GM13976 (cell line): ENCODE results near the gene IRGQ.
"Not testable (repeated sequence)": the region's sequence is repeated elsewhere in the genome, so short reads cannot be mapped to it uniquely, and the experiment has no call there.

Experiments used
- DNase-seq: peaks from one replicate; pipeline ENCODE4 v3.0.0; 2012; ENCODE audit warnings: low spot score
- in situ Hi-C: fragments of 300-500 bp; cut with MboI; formaldehyde crosslinking; loops from one replicate; pipeline ENCODE4 v1.12.0; 2022; ENCODE audit warnings: low sequenced_read_pairs, mixed read lengths, inconsistent platforms; ENCODE audit not compliant: unreplicated experiment
- TF ChIP-seq, protein P1 (sequence below): IDR thresholded peaks from 2 replicates; pipeline ENCODE4 v1.5.1; 2012; ENCODE audit warnings: borderline replicate concordance, mild to moderate bottlenecking; ENCODE audit not compliant: insufficient read depth; ENCODE audit errors: extremely low read depth, missing control alignments, control extremely low read depth

Gene IRGQ

DNA sequence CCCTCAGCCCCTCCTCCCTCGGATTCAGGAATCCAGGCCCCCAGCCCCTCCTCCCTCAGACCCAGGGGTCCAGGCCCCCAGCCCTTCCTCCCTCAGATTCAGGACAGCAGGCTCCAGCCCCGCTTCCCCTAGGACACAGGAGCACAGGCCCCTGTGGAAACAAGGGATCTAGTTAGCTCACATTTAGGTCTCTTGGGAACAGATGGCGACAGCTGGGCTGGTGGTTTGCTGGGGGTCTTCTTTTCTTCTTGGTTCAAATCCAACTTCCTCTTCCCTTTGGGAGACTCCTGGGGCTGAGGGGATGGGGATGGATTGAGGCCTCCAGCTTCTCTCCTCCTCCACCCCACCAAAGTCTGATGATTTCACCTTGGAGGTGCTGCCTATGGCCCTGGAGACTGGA is 43.3 kb downstream of the IRGQ start:
- no peak for DNase-seq
- TF ChIP-seq, protein P1, sequence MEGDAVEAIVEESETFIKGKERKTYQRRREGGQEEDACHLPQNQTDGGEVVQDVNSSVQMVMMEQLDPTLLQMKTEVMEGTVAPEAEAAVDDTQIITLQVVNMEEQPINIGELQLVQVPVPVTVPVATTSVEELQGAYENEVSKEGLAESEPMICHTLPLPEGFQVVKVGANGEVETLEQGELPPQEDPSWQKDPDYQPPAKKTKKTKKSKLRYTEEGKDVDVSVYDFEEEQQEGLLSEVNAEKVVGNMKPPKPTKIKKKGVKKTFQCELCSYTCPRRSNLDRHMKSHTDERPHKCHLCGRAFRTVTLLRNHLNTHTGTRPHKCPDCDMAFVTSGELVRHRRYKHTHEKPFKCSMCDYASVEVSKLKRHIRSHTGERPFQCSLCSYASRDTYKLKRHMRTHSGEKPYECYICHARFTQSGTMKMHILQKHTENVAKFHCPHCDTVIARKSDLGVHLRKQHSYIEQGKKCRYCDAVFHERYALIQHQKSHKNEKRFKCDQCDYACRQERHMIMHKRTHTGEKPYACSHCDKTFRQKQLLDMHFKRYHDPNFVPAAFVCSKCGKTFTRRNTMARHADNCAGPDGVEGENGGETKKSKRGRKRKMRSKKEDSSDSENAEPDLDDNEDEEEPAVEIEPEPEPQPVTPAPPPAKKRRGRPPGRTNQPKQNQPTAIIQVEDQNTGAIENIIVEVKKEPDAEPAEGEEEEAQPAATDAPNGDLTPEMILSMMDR, result no peak
- in situ Hi-C loops, result no loop called here

DNA sequence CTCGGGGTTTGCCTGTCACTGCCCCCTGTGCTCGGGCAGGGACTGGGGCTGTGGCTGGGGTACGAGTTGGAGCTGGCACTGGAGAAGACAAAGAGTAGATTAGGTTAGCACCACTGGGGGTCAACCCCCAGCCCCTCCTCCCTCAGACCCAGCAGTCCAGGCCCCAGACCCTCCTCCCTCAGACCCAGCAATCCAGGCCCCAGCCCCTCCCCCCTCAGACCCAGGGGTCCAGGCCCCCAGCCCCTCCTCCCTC is 43.8 kb downstream of the IRGQ start:
- in situ Hi-C loops, result no loop called here
- no peak for DNase-seq
- TF ChIP-seq, protein P1, result no peak

DNA sequence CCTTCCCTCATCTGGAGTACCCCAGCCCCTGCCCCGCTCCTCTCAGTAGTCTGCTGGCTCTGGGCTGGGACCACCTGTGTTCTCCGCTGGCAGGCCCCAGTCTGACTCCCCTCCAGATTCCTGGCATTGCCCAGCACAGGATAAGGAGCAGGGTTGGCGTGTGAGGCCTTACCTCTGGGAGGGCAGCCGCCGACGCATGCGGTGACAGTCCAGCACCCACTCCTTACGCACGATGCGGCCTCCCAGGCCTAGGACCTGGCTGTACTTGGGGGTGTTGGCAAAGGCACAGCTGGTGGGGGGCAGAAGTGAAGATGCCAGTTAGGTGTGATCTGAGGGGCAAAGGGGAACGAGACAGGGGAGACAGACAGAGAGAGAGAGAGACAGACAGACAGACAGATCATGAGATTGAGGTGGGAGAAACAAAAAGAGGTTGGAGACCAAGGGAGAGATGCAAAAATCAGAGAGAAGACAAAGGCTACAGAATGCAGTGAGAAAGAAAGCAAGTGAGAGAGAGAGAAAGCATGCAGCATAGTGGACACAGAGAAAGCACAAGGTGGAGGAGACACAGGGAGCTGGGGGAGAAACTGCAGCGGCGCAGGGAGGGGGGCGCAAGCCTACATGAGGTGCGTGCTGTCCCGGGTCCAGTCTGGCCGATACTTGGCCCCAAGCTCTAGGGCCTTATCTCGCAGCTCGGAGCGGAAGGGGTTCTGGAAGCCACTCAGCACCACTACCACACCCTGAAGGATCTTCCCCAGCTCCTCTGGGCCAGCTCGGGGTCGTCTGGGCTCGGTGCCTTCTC is 44.3 kb downstream of the IRGQ start:
- TF ChIP-seq, protein P1, result no peak
- in situ Hi-C loops, result no loop called here
- DNase-seq, result no peak

DNA sequence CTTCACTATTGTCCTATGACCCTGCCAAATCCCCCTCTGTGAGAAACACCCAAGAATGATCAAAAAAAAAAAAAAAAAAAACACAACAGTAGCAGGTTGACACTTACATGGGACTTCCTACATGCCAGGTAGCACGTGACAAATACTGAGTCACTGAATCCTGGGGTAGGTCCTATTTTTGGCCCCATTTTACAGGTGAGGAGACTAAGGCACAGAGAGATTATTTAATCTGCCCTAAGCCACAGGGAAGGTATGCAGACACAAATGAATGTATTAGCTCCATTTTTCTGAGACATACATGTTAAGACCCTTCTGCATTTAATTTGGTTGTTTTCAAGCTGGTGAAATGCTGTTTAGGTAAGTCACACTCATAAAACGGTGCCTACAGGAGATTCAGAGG is 47.2 kb downstream of the IRGQ start:
- no peak for DNase-seq
- in situ Hi-C loops, result no loop called here
- TF ChIP-seq, protein P1, result no peak

DNA sequence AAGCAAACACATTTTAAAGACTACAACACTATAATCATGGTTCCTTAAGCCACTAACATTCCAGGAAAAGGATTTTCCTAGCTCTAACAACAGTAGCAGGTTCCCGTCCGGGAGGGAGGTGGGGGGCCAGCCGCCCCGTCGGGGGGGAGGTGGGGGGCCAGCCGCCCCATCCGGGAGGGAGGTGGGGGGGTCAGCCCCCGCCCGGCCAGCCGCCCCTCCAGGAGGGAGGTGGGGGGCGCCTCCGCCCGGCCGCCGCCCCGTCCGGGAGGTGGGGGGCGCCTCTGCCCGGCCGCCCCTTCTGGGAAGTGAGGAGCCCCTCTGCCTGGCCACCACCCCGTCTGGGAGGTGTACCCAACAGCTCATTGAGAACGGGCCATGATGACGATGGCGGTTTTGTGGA is 48.0 kb downstream of the IRGQ start:
- DNase-seq, in situ Hi-C loops: not testable (repeated sequence)

DNA sequence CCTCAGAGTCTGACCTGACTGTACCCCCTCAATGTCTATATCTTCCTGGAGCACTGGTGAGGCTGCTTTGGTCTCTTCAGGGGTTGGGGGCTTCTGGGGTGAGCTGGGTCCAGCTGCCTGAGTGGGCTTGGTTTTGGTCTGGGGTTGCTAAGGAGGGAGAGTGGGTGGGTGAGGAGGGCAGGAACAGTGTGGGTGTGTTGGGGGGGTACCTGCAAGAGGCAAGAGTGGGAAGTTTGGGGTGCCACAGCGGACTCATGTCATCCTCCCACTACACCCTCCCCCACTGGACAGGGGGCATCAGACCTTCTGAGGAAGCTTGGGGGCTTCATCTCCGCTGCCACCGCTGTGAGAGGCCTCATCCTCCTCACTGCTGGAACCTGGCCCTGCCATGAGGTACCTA is 49.4 kb downstream of the IRGQ start:
- in situ Hi-C loops, result no loop called here
- TF ChIP-seq, protein P1, result no peak
- DNase-seq, result no peak

DNA sequence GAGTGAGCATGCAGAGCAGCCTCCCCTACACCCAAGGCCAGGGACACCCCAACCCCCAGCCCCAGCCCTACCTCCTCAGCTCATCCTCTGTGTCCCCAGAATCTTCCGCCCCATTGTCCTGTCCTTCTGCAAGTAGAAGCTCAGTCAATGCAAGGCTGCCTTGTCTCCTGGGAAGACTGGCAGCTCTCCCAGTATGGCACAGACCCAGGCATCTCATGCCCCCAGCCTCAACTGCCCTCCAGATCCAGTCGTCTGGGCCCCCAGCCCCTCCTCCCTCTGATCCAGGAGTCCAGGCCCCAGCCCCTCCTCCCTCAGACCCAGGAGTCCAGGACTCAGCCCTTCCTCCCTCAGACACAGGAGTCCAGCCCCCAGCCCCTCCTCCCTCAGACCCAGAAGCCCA is 50.0 kb downstream of the IRGQ start:
- DNase-seq, result no peak
- TF ChIP-seq, protein P1, result no peak
- in situ Hi-C loops, result no loop called here
